Measurements from ENCODE around the gene RHAG. TPM values are rescaled to one million over a fixed set of nuclear protein-coding genes. Genes with fewer than 3 reads are reported as not detected.
"Not testable (repeated sequence)": the region's sequence is repeated elsewhere in the genome, so short reads cannot be mapped to it uniquely, and the experiment has no call there.

Gene RHAG
- polyA plus RNA-seq, 4 donors = 0.63 to 5.6 (median 0.93) TPM

GRCh38 chr6:49637350-49637731 lies 702 bp upstream of the RHAG start:
- DNase-seq (ENCODE audit: low read depth in 4 of 4, low spot score in 3 of 4) = no peak

GRCh38 chr6:49635978-49636712 lies 494 bp downstream of the RHAG start:
- DNase-seq (ENCODE audit: low read depth in 4 of 4, low spot score in 3 of 4) = no peak

GRCh38 chr6:49635480-49635879 lies 1.2 kb downstream of the RHAG start:
- no peak for DNase-seq (ENCODE audit: low read depth in 4 of 4, low spot score in 3 of 4)

DNA sequence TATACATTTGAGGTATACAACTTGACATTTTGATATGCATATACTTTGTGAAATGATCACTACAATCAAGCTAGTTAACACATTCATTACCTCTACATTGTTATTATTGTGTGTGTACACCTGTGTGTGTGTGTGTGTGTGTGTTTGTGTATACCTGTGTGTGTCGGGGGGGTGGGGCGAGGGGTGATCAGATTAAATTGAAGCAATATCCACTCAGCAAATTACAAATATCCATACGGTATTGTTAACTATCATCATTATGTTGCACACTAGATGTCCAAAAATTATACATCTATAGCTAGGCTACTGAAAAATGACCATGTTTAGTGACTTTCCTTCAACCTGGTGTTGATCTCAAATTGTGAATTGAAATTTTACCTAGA lies 1.8 kb downstream of the RHAG start:
- no peak for DNase-seq (ENCODE audit: low read depth in 4 of 4, low spot score in 3 of 4)

DNA sequence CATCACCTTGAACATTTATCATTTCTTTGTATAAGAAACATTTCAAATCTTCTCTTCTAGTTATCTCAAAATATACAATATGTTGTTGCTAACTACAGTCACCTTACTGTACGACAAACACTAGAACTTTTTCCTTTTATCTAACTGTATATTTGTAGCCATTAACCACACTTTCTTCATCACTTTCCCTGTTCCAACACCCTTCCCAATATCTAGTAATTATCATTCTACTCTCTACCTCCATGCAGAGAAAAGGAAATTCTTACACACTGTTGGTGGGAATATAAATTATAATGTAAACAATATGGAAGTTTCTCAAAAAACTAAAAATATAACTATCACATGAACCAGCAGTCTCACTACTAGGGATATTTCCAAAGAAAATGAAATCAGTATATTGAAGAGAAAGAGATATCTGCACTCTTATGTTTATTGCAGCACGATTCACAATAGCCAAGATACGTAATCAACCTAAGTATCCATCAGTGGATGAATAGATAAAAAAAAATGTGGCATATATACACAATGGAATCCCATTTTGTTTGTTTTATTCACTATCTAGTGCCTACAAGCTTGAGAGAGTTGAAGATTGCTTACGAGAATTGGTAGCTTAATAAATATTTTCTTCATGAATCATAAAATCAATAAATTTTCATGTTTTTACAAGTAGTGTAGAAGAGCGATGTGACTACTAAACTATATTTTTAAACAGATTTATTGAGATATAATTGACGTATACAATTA lies 2.4 kb downstream of the RHAG start:
- no peak for DNase-seq (ENCODE audit: low read depth in 4 of 4, low spot score in 3 of 4)

DNA sequence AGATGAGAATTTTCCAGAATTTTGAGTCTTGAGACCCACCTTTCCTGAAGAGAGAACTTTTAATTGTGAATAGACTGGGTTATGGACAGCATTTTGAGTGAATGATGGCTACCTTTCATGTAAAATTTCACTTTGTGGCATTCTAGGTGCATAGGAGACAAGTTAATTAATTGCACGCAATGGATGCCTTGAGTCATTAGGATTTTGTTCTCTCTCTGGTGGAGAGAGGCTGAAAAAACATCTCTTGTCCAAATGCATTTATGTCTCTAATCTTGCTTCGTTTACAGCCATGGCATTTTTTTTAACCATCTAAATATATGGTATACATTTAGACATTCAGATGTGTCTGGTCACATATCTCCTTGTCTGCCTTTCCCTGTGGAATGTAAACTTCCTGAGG lies 3.1 kb downstream of the RHAG start:
- no peak for DNase-seq (ENCODE audit: low read depth in 4 of 4, low spot score in 3 of 4)

- DNase-seq (ENCODE audit: low read depth in 4 of 4, low spot score in 3 of 4) = no peak
Observed at GRCh38 chr6:49632727-49633126, 3.9 kb downstream of the RHAG start.

DNA sequence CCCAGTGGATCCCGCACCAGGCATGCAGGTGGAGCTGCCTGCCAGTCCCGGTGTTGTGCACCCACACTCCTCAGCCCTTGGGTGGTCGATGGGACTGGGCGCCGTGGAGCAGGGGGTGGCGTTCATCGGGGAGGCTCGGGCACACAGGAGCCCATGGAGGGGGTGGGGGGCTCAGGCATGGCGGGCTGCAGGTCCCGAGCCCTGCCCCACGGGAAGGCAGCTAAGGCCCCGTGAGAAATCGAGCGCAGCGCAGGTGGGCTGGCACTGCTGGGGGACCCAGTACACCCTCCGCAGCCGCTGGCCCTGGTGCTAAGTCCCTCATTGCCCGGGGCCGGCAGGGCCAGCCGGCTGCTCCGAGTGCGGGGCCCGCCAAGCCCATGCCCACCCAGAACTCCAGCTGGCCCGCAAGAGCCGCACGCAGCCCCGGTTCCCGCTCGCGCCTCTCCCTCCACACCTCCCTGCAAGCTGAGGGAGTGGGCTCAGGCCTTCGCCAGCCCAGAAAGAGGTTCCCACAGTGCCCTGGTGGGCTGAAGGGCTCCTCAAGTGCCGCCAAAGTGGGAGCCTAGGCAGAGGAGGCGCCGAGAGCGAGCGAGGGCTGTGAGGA lies 7.1 kb downstream of the RHAG start:
- DNase-seq (ENCODE audit: low read depth in 4 of 4, low spot score in 3 of 4) = not testable (repeated sequence)

- no peak for DNase-seq (ENCODE audit: low read depth in 4 of 4, low spot score in 3 of 4)
Observed at GRCh38 chr6:49626811-49627210, 9.8 kb downstream of the RHAG start.

DNA sequence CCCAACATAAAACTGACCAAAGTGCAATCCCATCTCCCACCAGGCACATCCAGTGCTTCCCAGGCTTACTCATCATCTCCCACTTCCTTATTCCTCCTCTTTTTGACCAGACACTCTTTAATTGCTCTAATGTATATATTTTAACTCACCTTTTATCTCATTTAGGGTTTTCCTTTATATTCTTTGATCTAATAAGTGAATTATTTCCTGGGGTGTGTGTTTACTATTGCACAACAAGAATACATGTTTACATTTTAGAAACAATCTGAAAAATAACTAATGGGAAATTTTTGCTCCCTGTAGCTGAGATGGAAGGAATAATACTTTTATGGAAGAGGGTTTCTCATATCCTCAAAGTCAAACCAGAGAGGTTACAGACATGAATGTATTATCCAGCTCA lies 18.4 kb downstream of the RHAG start:
- no peak for DNase-seq (ENCODE audit: low read depth in 4 of 4, low spot score in 3 of 4)

- DNase-seq (ENCODE audit: low read depth in 4 of 4, low spot score in 3 of 4) = not testable (repeated sequence)
Observed at GRCh38 chr6:49614144-49614543, 22.5 kb downstream of the RHAG start.

DNA sequence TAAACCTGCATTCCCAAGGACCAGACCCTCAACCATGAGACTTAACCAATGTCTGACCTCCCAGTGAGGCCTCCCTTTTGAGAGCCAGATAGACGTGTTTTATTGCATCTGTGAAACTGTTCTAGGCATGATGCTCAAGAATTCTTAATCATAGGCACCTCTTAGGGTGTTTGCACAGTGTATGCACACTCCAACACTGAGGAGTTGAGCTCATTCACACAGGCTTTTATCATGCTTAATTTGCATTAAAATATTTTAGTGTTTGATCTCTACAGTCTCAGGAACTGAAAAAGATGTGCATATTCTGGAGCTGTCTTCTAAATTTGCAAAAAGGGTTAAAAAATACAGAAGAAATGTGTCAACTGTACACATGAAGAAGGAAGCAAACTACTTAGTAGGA lies 27.4 kb downstream of the RHAG start:
- no peak for DNase-seq (ENCODE audit: low read depth in 4 of 4, low spot score in 3 of 4)

GRCh38 chr6:49608275-49608674 lies 28.4 kb downstream of the RHAG start:
- not testable (repeated sequence) for DNase-seq (ENCODE audit: low read depth in 4 of 4, low spot score in 3 of 4)

DNA sequence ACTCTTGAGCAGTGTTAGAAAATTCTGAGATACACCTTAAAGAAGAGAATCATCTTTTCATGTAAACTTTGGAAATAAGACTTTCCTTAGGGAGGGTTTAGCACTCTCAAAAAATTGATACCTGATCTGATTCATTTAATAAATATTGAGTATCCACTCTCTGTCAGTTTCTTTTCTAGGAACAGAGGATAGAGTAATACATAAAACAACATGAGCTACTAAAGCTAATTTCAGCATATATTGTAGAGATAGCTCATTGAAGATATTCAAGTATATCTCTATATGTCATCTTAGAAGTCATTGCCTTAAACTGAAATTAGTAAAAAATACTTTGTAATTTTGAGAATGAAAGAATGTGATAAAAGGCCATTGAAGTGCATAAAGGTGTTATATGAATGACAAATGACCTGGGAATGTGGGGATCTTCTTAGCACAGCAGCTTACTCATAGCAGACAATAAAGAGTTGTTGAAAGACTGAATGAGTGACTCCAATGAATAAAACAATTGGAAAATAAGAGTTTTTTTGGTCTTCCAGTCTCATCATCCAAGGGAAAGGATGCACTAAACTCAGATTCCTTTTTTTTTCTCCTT lies 29.2 kb downstream of the RHAG start:
- no peak for DNase-seq (ENCODE audit: low read depth in 4 of 4, low spot score in 3 of 4)

- peak; percentile 31 to 60 (median 47) for DNase-seq (ENCODE audit: low read depth in 4 of 4, low spot score in 3 of 4)
Observed at GRCh38 chr6:49606721-49607390, 29.8 kb downstream of the RHAG start.

DNA sequence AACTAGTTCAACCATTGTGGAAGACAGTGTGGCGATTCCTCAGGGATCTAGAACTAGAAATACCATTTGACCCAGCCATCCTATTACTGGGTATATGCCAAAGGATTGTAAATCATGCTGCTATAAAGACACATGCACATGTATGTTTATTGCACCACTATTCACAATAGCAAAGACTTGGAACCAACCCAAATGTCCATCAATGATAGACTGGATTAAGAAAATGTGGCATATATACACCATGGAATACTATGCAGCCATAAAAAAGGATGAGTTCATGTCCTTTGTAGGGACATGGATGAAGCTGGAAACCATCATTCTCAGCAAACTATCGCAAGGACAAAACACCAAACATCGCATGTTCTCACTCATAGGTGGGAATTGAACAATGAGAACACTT lies 32.6 kb downstream of the RHAG start:
- DNase-seq (ENCODE audit: low read depth in 4 of 4, low spot score in 3 of 4) = not testable (repeated sequence)

- not testable (repeated sequence) for DNase-seq (ENCODE audit: low read depth in 4 of 4, low spot score in 3 of 4)
Observed at GRCh38 chr6:49587262-49587661, 49.4 kb downstream of the RHAG start.

- DNase-seq (ENCODE audit: low read depth in 4 of 4, low spot score in 3 of 4) = no peak
Observed at GRCh38 chr6:49582529-49582928, 54.1 kb downstream of the RHAG start.

GRCh38 chr6:49579649-49580048 lies 57.0 kb downstream of the RHAG start:
- DNase-seq (ENCODE audit: low read depth in 4 of 4, low spot score in 3 of 4) = no peak

DNA sequence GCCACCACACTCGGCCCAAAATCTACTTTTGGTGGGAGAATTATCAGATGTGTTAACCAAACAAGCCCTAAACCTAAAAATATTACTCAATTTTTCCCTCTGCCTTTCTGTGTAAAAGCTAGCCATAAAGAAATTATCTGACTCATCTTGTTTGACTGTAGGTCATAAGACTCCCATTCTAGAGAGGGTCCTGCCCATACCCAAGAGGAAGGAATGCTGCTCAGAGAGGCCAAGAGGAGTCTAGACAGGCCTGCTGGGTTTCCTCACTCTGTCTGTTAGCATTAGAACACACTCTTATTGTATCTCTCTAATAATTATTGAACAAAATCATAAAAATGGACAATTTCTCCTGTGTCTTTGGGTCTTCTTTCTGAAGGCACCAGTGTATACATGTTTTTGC lies 60.0 kb downstream of the RHAG start:
- no peak for DNase-seq (ENCODE audit: low read depth in 4 of 4, low spot score in 3 of 4)
